ENCODE measurements around the gene DCLK1.

DNA sequence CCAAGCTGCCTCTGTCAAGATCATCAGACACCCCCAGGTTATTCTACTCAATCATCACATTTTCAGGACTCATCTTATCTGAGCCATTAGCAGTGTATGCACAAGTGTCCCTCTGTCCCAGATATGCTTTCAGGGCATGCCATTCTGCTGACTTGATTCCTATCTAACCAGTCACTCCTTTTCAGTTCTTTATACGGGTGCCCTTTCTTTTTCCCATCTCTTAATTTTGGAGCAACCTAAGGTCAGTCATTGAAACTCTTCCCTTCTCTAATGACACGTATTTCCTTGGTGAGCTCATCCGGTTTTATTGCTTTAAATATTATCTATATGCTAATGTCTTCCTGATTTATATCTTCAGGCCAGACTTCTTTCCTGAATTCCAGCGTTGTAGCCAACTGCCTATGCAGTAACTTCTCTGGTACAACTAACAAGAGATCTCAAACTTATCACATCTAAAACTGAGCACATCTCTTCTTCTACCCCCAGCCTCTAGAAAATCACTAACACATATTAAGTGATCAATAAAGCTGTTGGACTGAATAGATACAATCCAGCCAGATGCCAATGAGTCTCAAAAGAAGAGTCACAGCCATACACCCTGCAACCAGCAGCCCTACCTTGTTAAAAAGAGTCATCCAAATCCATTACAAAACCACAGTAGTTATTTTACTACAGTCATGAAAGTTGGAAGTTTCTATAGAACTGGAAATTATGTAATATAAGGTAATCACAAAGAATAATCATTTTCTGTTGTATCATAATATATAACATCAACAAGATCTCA, 58.8 kb downstream of the DCLK1 start:
- no peak for TF ChIP-seq EZH2 (IDR thresholded peaks at IDR 0.05; ENCODE audit: low read depth)
- TF ChIP-seq, protein P1, sequence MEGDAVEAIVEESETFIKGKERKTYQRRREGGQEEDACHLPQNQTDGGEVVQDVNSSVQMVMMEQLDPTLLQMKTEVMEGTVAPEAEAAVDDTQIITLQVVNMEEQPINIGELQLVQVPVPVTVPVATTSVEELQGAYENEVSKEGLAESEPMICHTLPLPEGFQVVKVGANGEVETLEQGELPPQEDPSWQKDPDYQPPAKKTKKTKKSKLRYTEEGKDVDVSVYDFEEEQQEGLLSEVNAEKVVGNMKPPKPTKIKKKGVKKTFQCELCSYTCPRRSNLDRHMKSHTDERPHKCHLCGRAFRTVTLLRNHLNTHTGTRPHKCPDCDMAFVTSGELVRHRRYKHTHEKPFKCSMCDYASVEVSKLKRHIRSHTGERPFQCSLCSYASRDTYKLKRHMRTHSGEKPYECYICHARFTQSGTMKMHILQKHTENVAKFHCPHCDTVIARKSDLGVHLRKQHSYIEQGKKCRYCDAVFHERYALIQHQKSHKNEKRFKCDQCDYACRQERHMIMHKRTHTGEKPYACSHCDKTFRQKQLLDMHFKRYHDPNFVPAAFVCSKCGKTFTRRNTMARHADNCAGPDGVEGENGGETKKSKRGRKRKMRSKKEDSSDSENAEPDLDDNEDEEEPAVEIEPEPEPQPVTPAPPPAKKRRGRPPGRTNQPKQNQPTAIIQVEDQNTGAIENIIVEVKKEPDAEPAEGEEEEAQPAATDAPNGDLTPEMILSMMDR (conservative IDR thresholded peaks at IDR 0.05) = no peak
